D721Med (cell line): ENCODE results near the gene USHBP1.

ENCODE experiments used
- DNase-seq: peaks from one replicate; pipeline ENCODE4 v3.0.0; 2011; ENCODE audit warnings: low spot score; ENCODE audit not compliant: insufficient read length
- FAIRE-seq: peaks from 2 replicates; lab custom pipeline; 2011; peaks lifted over from hg19 to GRCh38; lab: Jason Lieb, UNC
- TF ChIP-seq, protein P1 (sequence below): IDR thresholded peaks from 2 replicates; pipeline ENCODE4 v1.5.1; 2012; ENCODE audit warnings: mild to moderate bottlenecking, control low read depth; ENCODE audit not compliant: insufficient read depth; ENCODE audit errors: missing control alignments

USHBP1 gene

DNA sequence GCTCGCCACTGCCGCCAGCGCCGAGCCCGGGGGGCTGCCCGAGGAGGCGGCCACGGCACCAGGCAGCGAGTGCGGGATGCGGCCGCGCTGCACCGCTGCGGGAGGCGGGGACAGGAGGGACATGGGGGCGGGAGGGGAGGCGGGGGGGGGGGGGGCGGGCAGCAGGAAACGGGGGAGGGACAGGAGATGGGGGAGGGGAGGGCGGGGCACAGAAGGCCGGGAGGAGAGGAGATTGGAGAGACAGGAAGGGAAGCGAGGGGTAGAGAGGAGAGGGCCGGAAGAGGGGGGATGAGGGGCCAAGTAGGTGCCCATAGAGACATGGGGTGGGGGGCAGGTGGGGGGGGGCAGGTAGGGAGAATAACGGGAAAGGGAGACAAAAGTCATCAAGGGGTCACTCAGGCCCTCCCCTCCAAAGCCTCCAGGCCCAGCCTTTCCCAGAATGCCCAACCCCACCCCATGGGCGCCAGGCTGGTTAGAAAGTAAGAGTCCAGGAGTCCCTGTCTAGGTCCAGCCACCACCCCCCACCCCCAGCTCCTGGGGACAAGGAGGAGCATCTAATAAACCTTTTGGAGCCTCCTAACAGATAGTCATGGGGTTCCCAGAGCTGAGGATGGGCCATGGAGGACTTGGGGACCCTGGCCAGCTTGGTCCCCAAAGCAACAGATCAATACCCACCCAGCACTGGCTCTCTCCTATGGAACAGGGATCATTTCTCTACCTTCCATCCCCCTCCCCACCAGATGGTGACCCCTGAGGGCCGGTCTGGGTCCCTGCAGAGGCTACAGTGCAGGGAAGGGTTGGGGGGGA, 28.4 kb downstream of the USHBP1 start:
- DNase-seq, result no peak
- TF ChIP-seq, protein P1, sequence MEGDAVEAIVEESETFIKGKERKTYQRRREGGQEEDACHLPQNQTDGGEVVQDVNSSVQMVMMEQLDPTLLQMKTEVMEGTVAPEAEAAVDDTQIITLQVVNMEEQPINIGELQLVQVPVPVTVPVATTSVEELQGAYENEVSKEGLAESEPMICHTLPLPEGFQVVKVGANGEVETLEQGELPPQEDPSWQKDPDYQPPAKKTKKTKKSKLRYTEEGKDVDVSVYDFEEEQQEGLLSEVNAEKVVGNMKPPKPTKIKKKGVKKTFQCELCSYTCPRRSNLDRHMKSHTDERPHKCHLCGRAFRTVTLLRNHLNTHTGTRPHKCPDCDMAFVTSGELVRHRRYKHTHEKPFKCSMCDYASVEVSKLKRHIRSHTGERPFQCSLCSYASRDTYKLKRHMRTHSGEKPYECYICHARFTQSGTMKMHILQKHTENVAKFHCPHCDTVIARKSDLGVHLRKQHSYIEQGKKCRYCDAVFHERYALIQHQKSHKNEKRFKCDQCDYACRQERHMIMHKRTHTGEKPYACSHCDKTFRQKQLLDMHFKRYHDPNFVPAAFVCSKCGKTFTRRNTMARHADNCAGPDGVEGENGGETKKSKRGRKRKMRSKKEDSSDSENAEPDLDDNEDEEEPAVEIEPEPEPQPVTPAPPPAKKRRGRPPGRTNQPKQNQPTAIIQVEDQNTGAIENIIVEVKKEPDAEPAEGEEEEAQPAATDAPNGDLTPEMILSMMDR, result no peak
- FAIRE-seq, result no peak

DNA sequence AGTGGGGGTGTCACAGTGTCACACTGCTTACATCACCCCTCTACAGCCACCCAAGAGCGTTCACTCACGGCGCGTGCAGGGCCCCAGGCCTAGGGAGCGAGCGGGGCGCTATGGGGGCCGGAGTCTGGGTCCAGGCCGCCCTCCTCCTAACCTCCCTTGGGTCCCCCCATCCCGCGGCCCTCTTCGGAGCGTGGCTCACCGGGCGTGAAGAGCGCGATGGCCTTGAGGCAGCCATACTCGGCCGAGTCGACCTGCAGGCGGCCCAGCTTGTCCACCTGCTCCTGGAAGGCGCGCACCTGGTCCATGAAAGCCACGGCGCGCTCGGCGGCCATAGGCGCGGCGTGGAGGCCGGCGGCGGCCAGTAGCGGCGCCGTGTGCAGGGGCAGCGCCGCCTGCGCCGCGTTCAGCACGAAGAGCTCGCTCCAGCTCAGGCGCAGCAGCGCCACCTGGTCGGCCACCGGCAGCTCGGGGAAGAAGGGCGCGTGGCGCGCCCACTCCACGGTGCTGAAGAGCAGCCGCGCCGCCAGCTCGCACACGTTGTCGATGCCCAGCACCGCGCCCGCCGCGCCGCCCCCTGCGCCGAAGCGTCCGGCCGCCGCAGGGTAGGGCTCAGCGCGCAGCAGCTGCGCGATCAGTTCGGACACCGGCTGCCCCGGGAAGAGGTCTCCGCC, 29.1 kb downstream of the USHBP1 start:
- FAIRE-seq (no peak), DNase-seq (no peak)
- TF ChIP-seq, protein P1, result peak; percentile 51

DNA sequence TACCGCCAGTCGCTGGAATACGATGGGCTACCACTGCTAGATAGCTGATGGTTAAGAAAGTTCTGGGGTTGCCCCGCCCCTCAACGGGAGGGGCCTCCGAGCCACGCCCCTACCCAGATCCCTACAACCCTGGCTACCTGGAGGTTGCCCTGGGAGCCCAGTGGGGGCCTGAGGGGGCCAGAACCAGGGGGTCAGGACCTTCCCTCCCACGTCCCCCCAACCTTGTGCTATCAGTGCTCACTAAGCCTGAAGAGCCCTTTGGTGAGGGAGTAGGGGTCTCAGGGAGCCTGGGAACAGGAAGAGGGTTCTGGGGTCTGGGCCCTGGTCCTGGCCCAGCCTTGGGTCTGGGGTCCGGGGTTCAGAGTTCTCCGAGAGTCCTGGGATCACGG, 29.6 kb downstream of the USHBP1 start:
- FAIRE-seq (no peak), DNase-seq (no peak)
- TF ChIP-seq, protein P1, result no peak

DNA sequence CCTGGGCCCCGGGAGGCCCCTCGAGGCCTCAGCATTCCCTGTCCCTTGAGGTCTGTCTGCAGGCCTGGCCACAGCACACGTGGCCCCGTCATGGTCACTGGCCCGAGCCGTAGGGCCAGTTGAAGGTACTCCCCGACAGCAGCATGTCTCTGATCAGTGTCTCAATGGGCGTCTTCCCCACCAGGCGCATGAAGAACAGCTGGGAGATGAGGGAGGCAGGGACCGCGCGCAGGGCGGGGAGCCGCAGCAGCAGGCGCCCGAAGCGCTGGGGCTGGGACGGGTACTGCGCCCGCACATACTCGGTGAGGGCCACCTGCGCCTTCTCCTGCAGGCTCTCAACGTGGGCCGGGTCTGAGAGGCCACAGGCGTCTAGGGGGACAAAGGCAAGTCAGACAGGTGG, 32.3 kb downstream of the USHBP1 start:
- no peak for FAIRE-seq
- DNase-seq, result no peak
- TF ChIP-seq, protein P1, result no peak

DNA sequence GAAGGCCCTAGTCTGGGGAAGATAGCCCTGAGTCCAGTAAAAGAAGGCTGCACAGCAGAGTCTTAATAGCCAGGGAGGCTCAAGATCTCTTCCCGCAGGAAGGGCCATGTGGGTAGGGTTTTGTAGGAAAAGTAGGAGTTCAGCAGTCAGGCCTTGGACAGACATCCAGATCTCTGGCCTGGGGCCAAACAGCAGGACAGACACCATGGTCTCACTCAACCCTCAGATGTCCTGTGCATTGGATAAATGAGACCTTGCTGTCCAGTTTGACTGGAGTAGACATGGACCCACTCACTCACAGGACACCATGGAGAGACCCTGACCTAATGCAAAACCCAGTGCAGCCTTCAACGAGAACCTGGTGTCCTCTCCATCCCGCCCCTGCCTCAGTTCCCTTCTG, 34.7 kb downstream of the USHBP1 start:
- DNase-seq (no peak), FAIRE-seq (no peak)
- TF ChIP-seq, protein P1, result no peak

DNA sequence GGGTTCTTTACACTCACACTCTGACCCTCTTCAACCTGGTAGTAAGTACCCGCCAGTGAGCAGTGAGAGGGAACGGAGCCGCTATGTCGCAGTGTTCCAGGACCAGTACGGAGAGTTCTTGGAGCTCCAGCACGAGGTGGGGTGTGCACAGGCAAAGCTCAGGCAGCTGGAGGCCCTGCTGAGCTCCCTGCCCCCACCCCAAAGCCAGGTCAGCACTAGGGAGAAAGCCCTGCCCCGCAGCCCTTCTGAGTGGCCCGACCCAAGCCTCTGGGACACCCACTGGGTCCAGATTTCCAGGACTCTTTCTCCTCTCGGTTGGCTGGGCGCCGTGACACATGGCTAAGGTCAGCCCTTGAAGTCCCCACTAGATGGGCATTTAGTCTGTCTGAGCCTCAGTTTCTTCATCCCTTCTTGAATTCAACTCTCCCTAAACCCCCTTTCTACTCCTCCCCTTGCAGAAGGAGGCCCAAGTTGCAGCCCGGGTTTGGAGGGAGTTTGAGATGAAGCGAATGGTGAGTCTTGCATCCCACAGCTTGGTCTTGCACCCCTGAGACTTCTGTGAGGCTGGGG, 36.7 kb downstream of the USHBP1 start:
- no peak for FAIRE-seq
- DNase-seq, result no peak
- TF ChIP-seq, protein P1, result no peak
